HG03432 (cell line): ENCODE measurements around the gene CLIP4.
"Not testable (repeated sequence)": the region's sequence is repeated elsewhere in the genome, so short reads cannot be mapped to it uniquely, and the experiment has no call there.

Experiments
- ATAC-seq: cut with Tn5 transposase; IDR thresholded peaks from one replicate; pipeline ENCODE4 v1.9.1; 2021; ENCODE audit warnings: mild to moderate bottlenecking, moderate library complexity; ENCODE audit not compliant: unreplicated experiment

CLIP4 gene

GRCh38 chr2:29100564-29100963 is 14.7 kb upstream of the CLIP4 start:
- no peak for ATAC-seq

GRCh38 chr2:29104688-29105087 is 10.5 kb upstream of the CLIP4 start:
- no peak for ATAC-seq

- no peak for ATAC-seq
Observed at GRCh38 chr2:29105375-29105774, 9.8 kb upstream of the CLIP4 start.

GRCh38 chr2:29106256-29106655 is 9.0 kb upstream of the CLIP4 start:
- no peak for ATAC-seq

- ATAC-seq, result no peak
Observed at GRCh38 chr2:29106980-29107388, 8.2 kb upstream of the CLIP4 start.

- ATAC-seq, result not testable (repeated sequence)
Observed at GRCh38 chr2:29107547-29107946, 7.7 kb upstream of the CLIP4 start.

- no peak for ATAC-seq
Observed at GRCh38 chr2:29108225-29108624, 7.0 kb upstream of the CLIP4 start.

GRCh38 chr2:29109246-29109645 is 6.0 kb upstream of the CLIP4 start:
- no peak for ATAC-seq

- ATAC-seq, result peak; percentile 38
Observed at GRCh38 chr2:29110916-29111535, 4.2 kb upstream of the CLIP4 start.

GRCh38 chr2:29112379-29112778 is 2.8 kb upstream of the CLIP4 start:
- ATAC-seq, result no peak

- no peak for ATAC-seq
Observed at GRCh38 chr2:29113027-29113686, 2.1 kb upstream of the CLIP4 start.

- ATAC-seq, result no peak
Observed at GRCh38 chr2:29113891-29114321, 1.3 kb upstream of the CLIP4 start.

GRCh38 chr2:29114586-29114945 is 649 bp upstream of the CLIP4 start:
- no peak for ATAC-seq

GRCh38 chr2:29115797-29116781 is 874 bp downstream of the CLIP4 start:
- peak; percentile 38 for ATAC-seq

- ATAC-seq, result no peak
Observed at GRCh38 chr2:29117636-29118303, 2.6 kb downstream of the CLIP4 start.

- ATAC-seq, result no peak
Observed at GRCh38 chr2:29119211-29119610, 4.0 kb downstream of the CLIP4 start.

GRCh38 chr2:29120846-29121245 is 5.6 kb downstream of the CLIP4 start:
- no peak for ATAC-seq

GRCh38 chr2:29123617-29124349 is 8.6 kb downstream of the CLIP4 start:
- ATAC-seq, result no peak

- ATAC-seq, result no peak
Observed at GRCh38 chr2:29124504-29124903, 9.3 kb downstream of the CLIP4 start.

- ATAC-seq, result peak; percentile 34
Observed at GRCh38 chr2:29129586-29130281, 14.5 kb downstream of the CLIP4 start.
